Hepatocyte (in vitro differentiated cells): ENCODE data around the gene IKBKG. TPM values are rescaled to one million over a fixed set of nuclear protein-coding genes. Genes with fewer than 3 reads are reported as not detected.
"Not testable (repeated sequence)": the region's sequence is repeated elsewhere in the genome, so short reads cannot be mapped to it uniquely, and the experiment has no call there.

Source experiments
- DNase-seq: peaks from one replicate; pipeline ENCODE4 v3.0.0-alpha.2; 2016; ENCODE audit warnings: low spot score
- H2AFZ ChIP-seq: fragments of 200-600 bp; sonication (generic); 2 replicates; pipeline ENCODE4 v1.6.0; 2016; ENCODE audit warnings: antibody characterized with exemption, mild to moderate bottlenecking
- H3K27ac ChIP-seq: fragments of 200-600 bp; sonication (generic); 2 replicates; pipeline ENCODE4 v1.5.1; 2016; ENCODE audit warnings: mild to moderate bottlenecking
- H3K27me3 ChIP-seq: fragments of 200-600 bp; sonication (generic); 2 replicates; pipeline ENCODE4 v1.6.1; 2016
- H3K36me3 ChIP-seq: fragments of 200-600 bp; sonication (generic); replicated peaks from 2 replicates; pipeline ENCODE4 v1.5.1; 2016; ENCODE audit warnings: low read depth; ENCODE audit not compliant: insufficient read depth
- H3K4me1 ChIP-seq: fragments of 200-600 bp; sonication (generic); 2 replicates; pipeline ENCODE4 v1.5.1; 2016; ENCODE audit warnings: mild to moderate bottlenecking, moderate library complexity; ENCODE audit not compliant: insufficient read depth
- H3K4me2 ChIP-seq: fragments of 200-600 bp; sonication (generic); 2 replicates; pipeline ENCODE4 v1.6.0; 2016
- H3K4me3 ChIP-seq: fragments of 200-600 bp; sonication (generic); 2 replicates; pipeline ENCODE4 v1.5.1; 2016; ENCODE audit warnings: mild to moderate bottlenecking
- H3K79me2 ChIP-seq: fragments of 200-600 bp; sonication (generic); 2 replicates; pipeline ENCODE4 v1.6.0; 2017; ENCODE audit warnings: mild to moderate bottlenecking
- H3K9me2 ChIP-seq: fragments of 200-600 bp; sonication (generic); replicated peaks from 2 replicates; pipeline ENCODE4 v1.6.0; 2017; ENCODE audit warnings: mild to moderate bottlenecking; ENCODE audit not compliant: insufficient read depth
- H3K9me3 ChIP-seq: fragments of 200-600 bp; sonication (generic); 2 replicates; pipeline ENCODE4 v1.5.1; 2016; ENCODE audit warnings: low read depth, mild to moderate bottlenecking
- H4K20me1 ChIP-seq: fragments of 200-600 bp; sonication (generic); 2 replicates; pipeline ENCODE4 v1.6.0; 2016; ENCODE audit warnings: mild to moderate bottlenecking; ENCODE audit not compliant: insufficient read depth, poor library complexity, severe bottlenecking
- CTCF ChIP-seq: fragments of 200-600 bp; sonication (generic); IDR thresholded peaks from 2 replicates; pipeline ENCODE4 v1.5.1; 2016; ENCODE audit warnings: antibody characterized with exemption, mild to moderate bottlenecking; ENCODE audit not compliant: poor library complexity
- EZH2 ChIP-seq: fragments of 200-600 bp; sonication (generic); IDR thresholded peaks from 2 replicates; pipeline ENCODE4 v1.6.1; 2016; ENCODE audit warnings: antibody characterized with exemption, mild to moderate bottlenecking, borderline replicate concordance
- EZH2phosphoT487 ChIP-seq: fragments of 200-600 bp; sonication (generic); IDR thresholded peaks from one replicate; pipeline ENCODE4 v1.6.1; 2018; ENCODE audit warnings: antibody characterized with exemption, mild to moderate bottlenecking, low read depth, moderate library complexity; ENCODE audit not compliant: unreplicated experiment, severe bottlenecking
- WGBS: methylation state at CpG from one replicate; pipeline ENCODE4 v1.1.6; 2016; ENCODE audit warnings: low lambda C conversion rate; ENCODE audit errors: missing lambda C conversion rate; 5-methylcytosine and 5-hydroxymethylcytosine counted together
- polyA plus RNA-seq: library from polyadenylated mRNA; unstranded; fragments of >200 nt; fragmentation: Nextera tagmentation; extraction: Ambion mirVana; gene quantifications from 2 replicates; pipeline ENCODE4 v1.2.1, GENCODE V29; 2016
- total RNA-seq: library from RNA; depleted of rRNA; stranded (reverse); fragments of >200 nt; gene quantifications from 2 replicates; pipeline ENCODE4 v1.2.3, GENCODE V29; 2014

The IKBKG gene
- total and polyA plus RNA-seq, 2 experiments from 2014 or later: 19.7 to 30.7 TPM

- H2AFZ ChIP-seq: no peak overlapping the region
- no peak overlapping the region for H3K27ac ChIP-seq
- H3K27me3 ChIP-seq: no peaks in the 10 kb centered on the region
- TF ChIP-seq CTCF: no peak
- TF ChIP-seq EZH2phosphoT487: no peak
- TF ChIP-seq EZH2: no peak
- H3K9me2 ChIP-seq: no peaks in the 10 kb centered on the region
- WGBS: 81% methylated on average over 13 of the region's 13 CpGs
- no peak overlapping the region for H3K4me2 ChIP-seq
- DNase-seq: peak; percentile 23
- H3K36me3 ChIP-seq: no peaks in the 10 kb centered on the region
- no peaks in the 10 kb centered on the region for H3K9me3 ChIP-seq
- H3K79me2 ChIP-seq: no peaks in the 10 kb centered on the region
- no peaks in the 10 kb centered on the region for H3K4me1 ChIP-seq
- no peaks in the 10 kb centered on the region for H4K20me1 ChIP-seq
- no peak overlapping the region for H3K4me3 ChIP-seq
These were observed 56.3 kb downstream of the IKBKG start for GRCh38 chrX:154603438-154604430.

- no peaks in the 10 kb centered on the region for H3K9me3 ChIP-seq
- H4K20me1 ChIP-seq: no peaks in the 10 kb centered on the region
- no peak overlapping the region for H3K27ac ChIP-seq
- 84% methylated on average over 6 of the region's 6 CpGs for WGBS
- H3K36me3 ChIP-seq: no peaks in the 10 kb centered on the region
- H3K27me3 ChIP-seq: no peaks in the 10 kb centered on the region
- H3K9me2 ChIP-seq: no peaks in the 10 kb centered on the region
- TF ChIP-seq EZH2phosphoT487 (no peak), EZH2 (no peak), CTCF (no peak)
- DNase-seq: no peak
- H3K4me2 ChIP-seq: no peak overlapping the region
- no peak overlapping the region for H3K4me3 ChIP-seq
- H3K4me1 ChIP-seq: no peaks in the 10 kb centered on the region
- H3K79me2 ChIP-seq: no peaks in the 10 kb centered on the region
- H2AFZ ChIP-seq: no peak overlapping the region
These were observed 58.1 kb downstream of the IKBKG start for GRCh38 chrX:154605566-154605965.

- no peaks in the 10 kb centered on the region for H4K20me1 ChIP-seq
- no peaks in the 10 kb centered on the region for H3K27me3 ChIP-seq
- TF ChIP-seq EZH2phosphoT487: no peak
- no peak for TF ChIP-seq CTCF
- no peak for TF ChIP-seq EZH2
- WGBS: 75% methylated on average over 6 of the region's 6 CpGs
- no peak overlapping the region for H3K4me3 ChIP-seq
- H3K36me3 ChIP-seq: no peaks in the 10 kb centered on the region
- no peak overlapping the region for H3K4me2 ChIP-seq
- no peaks in the 10 kb centered on the region for H3K9me3 ChIP-seq
- no peak overlapping the region for H3K27ac ChIP-seq
- H3K79me2 ChIP-seq: no peaks in the 10 kb centered on the region
- H2AFZ ChIP-seq: no peak overlapping the region
- no peak for DNase-seq
- no peaks in the 10 kb centered on the region for H3K4me1 ChIP-seq
- no peaks in the 10 kb centered on the region for H3K9me2 ChIP-seq
These were observed 60.0 kb downstream of the IKBKG start for GRCh38 chrX:154607370-154607769.

- DNase-seq, H3K79me2 ChIP-seq, H3K4me3 ChIP-seq, H3K36me3 ChIP-seq, H4K20me1 ChIP-seq, H3K9me3 ChIP-seq, H3K4me1 ChIP-seq, H3K4me2 ChIP-seq, H2AFZ ChIP-seq, H3K27ac ChIP-seq, H3K9me2 ChIP-seq, H3K27me3 ChIP-seq: not testable (repeated sequence)
- 80% methylated on average over 11 of the region's 11 CpGs for WGBS
These were observed 60.6 kb downstream of the IKBKG start for GRCh38 chrX:154607976-154608375.

- H3K9me3 ChIP-seq, H3K9me2 ChIP-seq, DNase-seq, H3K27ac ChIP-seq, H2AFZ ChIP-seq, H3K4me1 ChIP-seq, H4K20me1 ChIP-seq, H3K4me3 ChIP-seq, H3K36me3 ChIP-seq, H3K27me3 ChIP-seq, H3K79me2 ChIP-seq, H3K4me2 ChIP-seq: not testable (repeated sequence)
- 68% methylated on average over 12 of the region's 12 CpGs for WGBS
These were observed 61.4 kb downstream of the IKBKG start for GRCh38 chrX:154608823-154609222.

GRCh38 chrX:154611146-154611545 is 63.7 kb downstream of the IKBKG start:
- not testable (repeated sequence) for DNase-seq, H3K4me3 ChIP-seq, H3K4me1 ChIP-seq, H4K20me1 ChIP-seq, H3K4me2 ChIP-seq, H3K36me3 ChIP-seq, H3K79me2 ChIP-seq, H3K9me2 ChIP-seq, H3K9me3 ChIP-seq, H2AFZ ChIP-seq, H3K27me3 ChIP-seq, H3K27ac ChIP-seq
- WGBS: 87% methylated on average over 12 of the region's 12 CpGs
